Measurements from ENCODE around the gene GRK4. TPM values are rescaled to one million over a fixed set of nuclear protein-coding genes. Genes with fewer than 3 reads are reported as not detected.

Gene GRK4
- total RNA-seq, 1 experiment from 2014 or later, result 4.5 TPM

GRCh38 chr4:3021127-3021526, 57.8 kb downstream of the GRK4 start:
- no TSS peak for BruUV-seq (replicated peaks)
- TF ChIP-seq CTCF (IDR thresholded peaks at IDR 0.05; ENCODE audit: unreplicated experiment), result no peak
- Mint-ChIP-seq H3K27ac (ENCODE audit: low read depth, unreplicated experiment) (no peak overlapping the region), H3K9me3 (ENCODE audit: unreplicated experiment) (peaks cover 8% of the 10 kb centered on the region), H3K4me1 (ENCODE audit: insufficient read depth, unreplicated experiment) (no peaks in the 10 kb centered on the region), H3K27me3 (ENCODE audit: insufficient read depth, unreplicated experiment) (no peaks in the 10 kb centered on the region), H3K4me3 (ENCODE audit: unreplicated experiment) (no peak overlapping the region), H3K36me3 (ENCODE audit: insufficient read depth, unreplicated experiment) (no peaks in the 10 kb centered on the region)
- POLR2A ChIA-PET, result no interaction called here
- intact Hi-C loops (cut with micrococcal nuclease), result no loop called here
- CTCF ChIA-PET, result interaction anchor here (0.5 kb wide), 2 partner anchors 31 to 58 kb away, joined by 3 to 7 read pairs; partner anchors contain the start of genes GRK4 and NOP14
- no peak for DNase-seq (ENCODE audit: unreplicated experiment)

GRCh38 chr4:3021627-3022026, 58.3 kb downstream of the GRK4 start:
- intact Hi-C loops (cut with micrococcal nuclease), result no loop called here
- ChIA-PET POLR2A (no interaction called here), CTCF (interaction anchor here (0.5 kb wide), 2 partner anchors 30 to 58 kb away, joined by 3 to 7 read pairs; partner anchors contain the start of genes GRK4 and NOP14)
- Mint-ChIP-seq H3K36me3 (ENCODE audit: insufficient read depth, unreplicated experiment) (no peaks in the 10 kb centered on the region), H3K27ac (ENCODE audit: low read depth, unreplicated experiment) (no peak overlapping the region), H3K27me3 (ENCODE audit: insufficient read depth, unreplicated experiment) (no peaks in the 10 kb centered on the region), H3K4me3 (ENCODE audit: unreplicated experiment) (no peak overlapping the region), H3K9me3 (ENCODE audit: unreplicated experiment) (peaks cover 8% of the 10 kb centered on the region), H3K4me1 (ENCODE audit: insufficient read depth, unreplicated experiment) (no peaks in the 10 kb centered on the region)
- DNase-seq (ENCODE audit: unreplicated experiment), result no peak
- no peak for TF ChIP-seq CTCF (IDR thresholded peaks at IDR 0.05; ENCODE audit: unreplicated experiment)
- no TSS peak for BruUV-seq (replicated peaks)

- no peak overlapping the region for H3K27ac Mint-ChIP-seq (ENCODE audit: low read depth, unreplicated experiment)
- no peaks in the 10 kb centered on the region for H3K36me3 Mint-ChIP-seq (ENCODE audit: insufficient read depth, unreplicated experiment)
- BruUV-seq (replicated peaks), result no TSS peak
- H3K4me3 Mint-ChIP-seq (ENCODE audit: unreplicated experiment), result no peak overlapping the region
- ChIA-PET CTCF (no interaction called here), POLR2A (no interaction called here)
- no peak for TF ChIP-seq CTCF (IDR thresholded peaks at IDR 0.05; ENCODE audit: unreplicated experiment)
- no peaks in the 10 kb centered on the region for H3K27me3 Mint-ChIP-seq (ENCODE audit: insufficient read depth, unreplicated experiment)
- H3K4me1 Mint-ChIP-seq (ENCODE audit: insufficient read depth, unreplicated experiment), result no peaks in the 10 kb centered on the region
- peaks cover 8% of the 10 kb centered on the region for H3K9me3 Mint-ChIP-seq (ENCODE audit: unreplicated experiment)
- intact Hi-C loops (cut with micrococcal nuclease), result no loop called here
- DNase-seq (ENCODE audit: unreplicated experiment), result no peak
Observed at GRCh38 chr4:3022112-3022511, 58.7 kb downstream of the GRK4 start.

- BruUV-seq (replicated peaks), result no TSS peak
- Mint-ChIP-seq H3K27me3 (ENCODE audit: insufficient read depth, unreplicated experiment) (no peaks in the 10 kb centered on the region), H3K4me3 (ENCODE audit: unreplicated experiment) (no peak overlapping the region), H3K36me3 (ENCODE audit: insufficient read depth, unreplicated experiment) (no peaks in the 10 kb centered on the region), H3K27ac (ENCODE audit: low read depth, unreplicated experiment) (no peak overlapping the region), H3K9me3 (ENCODE audit: unreplicated experiment) (peaks cover 8% of the 10 kb centered on the region), H3K4me1 (ENCODE audit: insufficient read depth, unreplicated experiment) (no peaks in the 10 kb centered on the region)
- CTCF ChIA-PET, result interaction anchor here (1.0 kb wide), 1 partner anchor 15 kb away, joined by 4 read pairs; no protein-coding TSS in a partner anchor
- intact Hi-C loops (cut with micrococcal nuclease), result no loop called here
- TF ChIP-seq CTCF (IDR thresholded peaks at IDR 0.05; ENCODE audit: unreplicated experiment), result no peak
- no peak for DNase-seq (ENCODE audit: unreplicated experiment)
- POLR2A ChIA-PET, result no interaction called here
Observed at GRCh38 chr4:3022651-3023050, 59.3 kb downstream of the GRK4 start.

Data from MCF 10A (cell line).